ENCODE results near the gene LTBP1.
A peak's percentile ranks its signal among the peaks of the same experiment; 100 is the strongest.

Gene LTBP1

GRCh38 chr2:33272001-33272400, 325.2 kb downstream of the LTBP1 start:
- no peak overlapping the region for H3K4me3 ChIP-seq (replicated peaks; ENCODE audit: low read depth, low read length)
- no peaks in the 10 kb centered on the region for H3K36me3 ChIP-seq (ENCODE audit: control insufficient read depth, insufficient read depth, low read length)
- DNase-seq (ENCODE audit: extremely low read depth, insufficient read length) = peak; percentile 82
- peaks cover 2% of the 10 kb centered on the region for H3K27me3 ChIP-seq (replicated peaks; ENCODE audit: control insufficient read depth, insufficient read depth, low read length)
- TF ChIP-seq CTCF (IDR thresholded peaks at IDR 0.05; ENCODE audit: insufficient read depth, low read length, poor library complexity, severe bottlenecking) = no peak

GRCh38 chr2:33273479-33273878, 326.7 kb downstream of the LTBP1 start:
- Histone ChIP-seq H3K36me3 (ENCODE audit: control insufficient read depth, insufficient read depth, low read length) (no peaks in the 10 kb centered on the region), H3K4me3 (replicated peaks; ENCODE audit: low read depth, low read length) (no peak overlapping the region), H3K27me3 (replicated peaks; ENCODE audit: control insufficient read depth, insufficient read depth, low read length) (peaks cover 2% of the 10 kb centered on the region)
- DNase-seq (ENCODE audit: extremely low read depth, insufficient read length) = no peak
- TF ChIP-seq CTCF (IDR thresholded peaks at IDR 0.05; ENCODE audit: insufficient read depth, low read length, poor library complexity, severe bottlenecking) = no peak

DNA sequence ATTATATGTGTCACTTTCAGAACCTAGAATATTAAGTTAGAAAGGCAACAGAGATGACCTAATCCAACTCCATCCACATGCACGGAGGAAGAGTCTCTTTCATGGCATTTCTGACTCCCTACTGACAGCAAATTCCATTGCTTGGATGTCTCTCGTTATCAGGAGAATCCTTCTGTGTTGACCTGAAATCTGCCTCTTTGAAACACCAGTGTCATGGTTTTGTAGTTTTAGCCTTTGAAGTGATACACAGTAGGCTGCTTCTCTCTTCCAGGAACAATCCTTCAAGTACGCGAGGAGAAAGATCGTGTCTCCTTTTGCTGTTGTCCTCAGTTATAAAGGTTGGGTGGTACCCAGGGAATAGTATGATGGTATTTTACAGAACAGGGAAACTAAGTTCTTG, 327.8 kb downstream of the LTBP1 start:
- Histone ChIP-seq H3K4me3 (replicated peaks; ENCODE audit: low read depth, low read length) (no peak overlapping the region), H3K27me3 (replicated peaks; ENCODE audit: control insufficient read depth, insufficient read depth, low read length) (no peaks in the 10 kb centered on the region; the same call in 1 of the 2 replicates), H3K36me3 (ENCODE audit: control insufficient read depth, insufficient read depth, low read length) (no peaks in the 10 kb centered on the region)
- no peak for DNase-seq (ENCODE audit: extremely low read depth, insufficient read length)
- TF ChIP-seq CTCF (IDR thresholded peaks at IDR 0.05; ENCODE audit: insufficient read depth, low read length, poor library complexity, severe bottlenecking) = no peak

DNA sequence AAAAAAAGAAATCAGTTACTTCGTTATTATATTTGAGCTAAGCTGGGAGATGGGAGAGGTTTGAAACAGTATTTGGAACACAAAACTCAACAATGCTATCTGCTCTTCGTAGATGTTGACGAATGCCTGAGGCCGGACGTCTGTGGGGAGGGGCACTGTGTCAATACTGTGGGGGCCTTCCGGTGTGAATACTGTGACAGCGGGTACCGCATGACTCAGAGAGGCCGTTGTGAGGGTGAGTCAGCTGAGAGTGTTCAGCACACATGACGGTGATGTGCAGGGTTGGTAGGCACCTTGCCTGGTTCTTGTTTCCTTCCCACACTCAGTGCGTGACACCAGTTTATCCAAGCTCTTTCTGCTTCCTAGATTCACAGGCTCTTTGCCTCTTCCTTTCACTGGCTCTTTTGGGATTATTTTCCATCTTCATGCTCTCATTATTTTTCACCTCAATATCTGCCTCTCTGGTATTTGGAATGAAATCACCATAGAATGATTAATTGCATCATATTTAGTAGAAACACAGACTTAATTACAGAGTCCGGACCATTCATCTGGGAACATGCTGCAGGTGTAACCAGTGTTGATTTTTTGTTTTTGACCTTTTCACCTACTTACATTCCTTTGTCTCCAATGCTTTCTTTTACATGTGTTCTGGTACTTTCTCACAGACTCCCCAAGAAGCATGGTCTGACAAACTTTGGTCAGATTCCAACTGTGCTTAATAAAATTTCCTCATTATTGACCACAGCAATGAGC, 329.1 kb downstream of the LTBP1 start:
- Histone ChIP-seq H3K4me3 (replicated peaks; ENCODE audit: low read depth, low read length) (no peak overlapping the region), H3K27me3 (replicated peaks; ENCODE audit: control insufficient read depth, insufficient read depth, low read length) (no peaks in the 10 kb centered on the region), H3K36me3 (ENCODE audit: control insufficient read depth, insufficient read depth, low read length) (no peaks in the 10 kb centered on the region)
- no peak for TF ChIP-seq CTCF (IDR thresholded peaks at IDR 0.05; ENCODE audit: insufficient read depth, low read length, poor library complexity, severe bottlenecking)
- no peak for DNase-seq (ENCODE audit: extremely low read depth, insufficient read length)

DNA sequence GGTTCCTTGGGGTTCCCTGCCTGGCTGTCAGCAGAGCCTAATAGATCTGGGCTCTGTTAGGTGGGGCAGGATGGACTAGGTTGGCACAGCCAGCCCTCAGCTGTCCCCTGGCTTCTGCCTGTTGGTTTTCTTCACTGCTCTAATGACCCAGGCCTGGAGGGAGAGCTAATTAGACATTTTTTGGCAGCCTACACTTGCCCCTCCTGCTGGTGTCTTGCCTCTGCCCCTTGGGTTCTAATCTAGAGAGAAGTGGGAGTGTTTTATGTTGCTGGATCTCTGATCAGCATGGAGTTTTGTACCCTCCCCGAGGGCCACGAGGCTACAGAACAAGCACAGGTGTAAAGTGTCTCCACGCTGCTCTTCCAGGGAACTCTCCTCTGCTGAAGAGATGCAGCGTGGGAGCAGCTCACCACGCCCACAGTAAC, 330.3 kb downstream of the LTBP1 start:
- Histone ChIP-seq H3K4me3 (replicated peaks; ENCODE audit: low read depth, low read length) (no peak overlapping the region), H3K36me3 (ENCODE audit: control insufficient read depth, insufficient read depth, low read length) (no peaks in the 10 kb centered on the region), H3K27me3 (replicated peaks; ENCODE audit: control insufficient read depth, insufficient read depth, low read length) (no peaks in the 10 kb centered on the region)
- DNase-seq (ENCODE audit: extremely low read depth, insufficient read length) = no peak
- no peak for TF ChIP-seq CTCF (IDR thresholded peaks at IDR 0.05; ENCODE audit: insufficient read depth, low read length, poor library complexity, severe bottlenecking)

All from GM06990 (cell line).